ENCODE results near the gene B3GALT6.

The B3GALT6 gene

GRCh38 chr1:1236945-1237873 lies 5.2 kb downstream of the B3GALT6 start:
- DNase-seq = no peak
- peaks cover 14% of the 10 kb centered on the region for H3K36me3 ChIP-seq
- no peak for TF ChIP-seq CTCF (IDR thresholded peaks at IDR 0.05; ENCODE audit: low read depth, low read length)
- H3K9me3 ChIP-seq (ENCODE audit: severe bottlenecking) = no peaks in the 10 kb centered on the region
- H3K4me3 ChIP-seq (ENCODE audit: low read depth, low read length) = no peak overlapping the region
- H3K27me3 ChIP-seq (ENCODE audit: insufficient read depth, low read depth, severe bottlenecking) = no peaks in the 10 kb centered on the region
- no peak overlapping the region; the same call in 1 of the 2 replicates for H3K27ac ChIP-seq

DNA sequence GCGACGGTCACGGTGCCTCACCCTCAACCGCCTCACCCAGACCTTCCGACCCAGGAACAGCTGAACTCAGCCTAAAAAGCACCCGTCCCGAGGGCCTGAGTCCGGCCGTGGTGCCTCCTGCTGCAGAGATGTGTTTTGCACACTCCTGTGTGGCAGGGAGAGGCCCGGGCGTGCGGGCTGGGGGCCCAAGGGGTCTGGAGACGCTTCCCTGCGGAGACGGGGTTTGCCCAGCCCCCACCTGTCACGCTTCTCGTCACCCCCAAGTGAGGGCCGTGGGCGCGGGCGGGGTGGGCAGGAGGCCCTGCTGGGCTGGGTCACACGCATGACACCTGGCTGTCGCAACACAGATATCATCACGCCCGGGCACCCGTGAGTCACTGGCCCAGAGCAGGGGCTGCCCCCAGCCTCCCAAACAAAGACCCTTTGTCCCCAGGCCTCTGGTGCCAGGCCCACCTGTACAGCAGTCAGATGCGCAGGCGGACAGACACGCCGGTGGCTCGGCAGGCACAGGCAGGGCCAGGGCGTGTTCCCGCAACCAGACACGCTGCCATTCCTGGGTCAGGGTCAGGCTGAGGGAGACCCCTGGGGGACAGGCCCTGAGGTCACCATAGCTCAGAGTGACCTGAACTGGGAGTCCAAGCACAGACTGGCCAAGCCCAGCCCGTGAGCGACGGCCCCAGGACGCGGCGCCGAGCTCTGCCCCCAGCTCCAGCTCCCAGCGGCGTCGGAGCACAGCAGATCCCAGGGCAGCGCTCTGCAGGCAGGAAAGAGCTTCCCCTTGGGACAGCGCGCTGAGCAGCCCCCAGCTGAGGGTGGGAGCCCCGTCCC lies 6.1 kb downstream of the B3GALT6 start:
- H3K4me3 ChIP-seq (ENCODE audit: low read depth, low read length) = no peak overlapping the region
- H3K9me3 ChIP-seq (ENCODE audit: severe bottlenecking) = no peaks in the 10 kb centered on the region
- DNase-seq = no peak
- no peaks in the 10 kb centered on the region for H3K27me3 ChIP-seq (ENCODE audit: insufficient read depth, low read depth, severe bottlenecking)
- no peak overlapping the region; the same call in 1 of the 2 replicates for H3K27ac ChIP-seq
- peaks cover 14% of the 10 kb centered on the region for H3K36me3 ChIP-seq
- TF ChIP-seq CTCF (IDR thresholded peaks at IDR 0.05; ENCODE audit: low read depth, low read length) = no peak

- H3K9me3 ChIP-seq (ENCODE audit: severe bottlenecking) = no peaks in the 10 kb centered on the region
- DNase-seq = no peak
- no peak overlapping the region for H3K4me3 ChIP-seq (ENCODE audit: low read depth, low read length)
- TF ChIP-seq CTCF (IDR thresholded peaks at IDR 0.05; ENCODE audit: low read depth, low read length) = no peak
- peaks cover 9% of the 10 kb centered on the region for H3K36me3 ChIP-seq
- H3K27ac ChIP-seq = no peak overlapping the region
- H3K27me3 ChIP-seq (ENCODE audit: insufficient read depth, low read depth, severe bottlenecking) = no peaks in the 10 kb centered on the region
These were observed 6.7 kb downstream of the B3GALT6 start for GRCh38 chr1:1238702-1239178.

DNA sequence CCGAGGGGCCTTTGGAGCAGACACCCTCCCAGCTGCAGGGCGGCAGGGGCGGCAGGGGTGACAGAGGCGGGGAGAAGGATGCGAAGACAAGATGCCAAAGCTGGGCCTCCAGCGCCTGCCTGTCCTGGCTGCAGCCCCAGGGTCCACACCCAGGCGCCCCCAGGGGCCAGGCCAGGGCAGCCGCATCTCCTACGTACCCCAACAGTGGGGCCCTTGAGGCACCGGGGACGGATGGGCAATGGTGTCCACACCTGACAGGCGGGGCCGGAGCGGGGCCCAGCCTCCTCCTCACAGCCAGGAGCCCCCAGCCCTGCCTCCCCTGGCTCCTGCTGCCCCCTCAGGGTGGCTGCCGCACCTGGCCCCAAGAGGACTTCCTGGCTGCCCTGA lies 7.2 kb downstream of the B3GALT6 start:
- no peak overlapping the region for H3K4me3 ChIP-seq (ENCODE audit: low read depth, low read length)
- no peaks in the 10 kb centered on the region for H3K9me3 ChIP-seq (ENCODE audit: severe bottlenecking)
- no peak overlapping the region for H3K27ac ChIP-seq
- no peaks in the 10 kb centered on the region for H3K27me3 ChIP-seq (ENCODE audit: insufficient read depth, low read depth, severe bottlenecking)
- H3K36me3 ChIP-seq = peaks cover 6% of the 10 kb centered on the region; the same call in 1 of the 2 replicates
- TF ChIP-seq CTCF (IDR thresholded peaks at IDR 0.05; ENCODE audit: low read depth, low read length) = no peak
- DNase-seq = no peak

GRCh38 chr1:1239614-1240347 lies 7.7 kb downstream of the B3GALT6 start:
- H3K36me3 ChIP-seq = peaks cover under 1% of the 10 kb centered on the region; the same call in 1 of the 2 replicates
- no peak for DNase-seq
- TF ChIP-seq CTCF (IDR thresholded peaks at IDR 0.05; ENCODE audit: low read depth, low read length) = no peak
- no peaks in the 10 kb centered on the region for H3K27me3 ChIP-seq (ENCODE audit: insufficient read depth, low read depth, severe bottlenecking)
- H3K27ac ChIP-seq = no peak overlapping the region
- no peaks in the 10 kb centered on the region for H3K9me3 ChIP-seq (ENCODE audit: severe bottlenecking)
- no peak overlapping the region for H3K4me3 ChIP-seq (ENCODE audit: low read depth, low read length)
